ENCODE data around the gene SAP130. TPM values are rescaled to one million over a fixed set of nuclear protein-coding genes. Genes with fewer than 3 reads are reported as not detected.
"Not testable (repeated sequence)": the region's sequence is repeated elsewhere in the genome, so short reads cannot be mapped to it uniquely, and the experiment has no call there.

SAP130 gene
- total RNA-seq, 2 experiments from 2014 or later: 22.5 to 22.9 TPM

DNA sequence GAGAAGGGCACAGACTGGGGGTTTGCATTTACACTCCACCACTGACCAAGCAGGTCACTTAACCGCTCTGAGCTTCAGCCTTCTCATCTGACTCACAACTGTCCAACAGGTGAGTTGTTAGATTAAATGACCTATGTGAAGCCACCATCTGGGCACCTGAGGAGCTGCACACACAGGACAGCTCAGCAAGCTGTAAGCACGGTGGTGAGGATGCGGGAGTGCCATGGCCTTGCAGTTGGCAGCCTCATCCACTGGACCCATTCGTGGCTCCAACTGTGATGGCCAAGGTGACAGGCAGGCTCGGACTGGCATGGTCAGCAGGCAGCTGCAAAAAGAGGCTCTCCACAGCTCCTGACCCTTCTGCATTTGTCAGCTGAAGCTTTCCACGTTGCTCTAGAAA, 118.8 kb downstream of the SAP130 start:
- ChIA-PET CTCF (interaction anchor here (0.7 kb wide), 1 partner anchor 315 kb away, joined by 3 read pairs; no protein-coding TSS in a partner anchor), POLR2A (no interaction called here)

- POLR2A ChIA-PET, CTCF ChIA-PET: not testable (repeated sequence)
Observed at GRCh38 chr2:127907733-127908400, 120.0 kb downstream of the SAP130 start.

GRCh38 chr2:127906206-127906926, 121.5 kb downstream of the SAP130 start:
- ChIA-PET POLR2A (no interaction called here), CTCF (no interaction called here)

DNA sequence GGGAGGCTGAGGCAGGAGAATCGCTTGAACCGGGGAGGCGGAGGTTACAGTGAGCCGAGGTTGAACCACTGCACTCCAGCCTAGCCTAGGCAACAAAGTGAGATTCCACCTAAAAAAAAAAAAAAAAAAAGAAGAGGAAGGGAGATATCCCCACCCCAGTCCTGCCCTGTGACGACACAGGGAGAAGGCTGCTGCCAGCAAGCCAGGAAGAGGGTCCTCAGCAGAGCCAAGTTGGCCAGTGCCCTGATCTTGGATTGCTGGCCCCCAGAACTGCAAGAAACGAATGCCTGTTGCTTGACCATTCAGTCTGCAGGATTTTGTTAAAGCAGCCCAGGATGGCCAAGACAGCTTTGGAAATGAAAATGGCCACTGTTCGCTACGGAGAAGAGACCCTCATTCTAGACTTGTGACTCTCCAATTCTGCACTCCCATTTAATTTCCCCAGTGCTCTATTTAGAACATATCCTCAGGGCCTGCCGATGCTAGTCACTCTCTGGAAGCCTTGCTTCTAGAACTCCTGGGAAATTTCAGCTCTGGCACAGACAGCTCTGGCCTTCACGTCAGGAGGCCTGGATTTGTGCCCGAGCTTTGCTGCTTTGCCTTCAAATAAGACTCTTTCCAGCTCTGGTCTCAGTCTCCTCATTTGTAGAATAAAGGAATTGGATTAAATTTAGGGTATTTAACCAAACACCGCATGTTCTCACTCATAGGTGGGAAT, 126.4 kb downstream of the SAP130 start:
- ChIA-PET CTCF (no interaction called here), POLR2A (interaction anchor here (0.7 kb wide), 1 partner anchor 104 kb away, joined by 3 read pairs; no protein-coding TSS in a partner anchor)

DNA sequence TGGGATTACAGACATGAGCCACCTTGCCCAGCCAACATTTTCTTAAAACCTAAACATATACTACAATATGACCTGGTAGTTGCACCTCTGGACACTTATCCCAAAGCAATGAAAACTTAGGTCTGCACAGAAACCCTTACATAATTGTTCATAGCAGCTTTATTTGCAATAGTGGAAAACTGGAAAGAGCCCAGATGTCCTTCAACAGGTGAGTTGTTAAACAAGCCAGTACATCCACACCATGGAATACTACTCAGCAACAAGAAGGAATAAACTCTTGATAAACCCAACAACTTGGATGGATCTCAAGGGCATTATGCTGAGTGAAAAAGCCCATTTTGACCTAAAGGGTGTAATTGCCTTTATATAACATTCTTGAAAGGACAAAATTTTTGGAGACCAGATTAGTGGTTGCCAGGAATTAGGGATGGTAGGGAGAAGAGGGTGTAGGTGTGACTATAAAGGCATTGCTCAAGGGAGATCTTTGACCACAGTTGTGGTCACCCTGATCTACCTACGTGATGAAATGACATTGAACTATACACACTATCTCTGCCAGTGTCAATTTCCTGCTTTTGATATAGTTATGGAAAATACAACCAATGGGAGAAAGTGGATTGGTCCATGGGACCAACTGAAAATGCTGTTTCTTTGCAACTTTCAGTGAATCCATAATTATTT, 130.2 kb downstream of the SAP130 start:
- CTCF ChIA-PET: no interaction called here
- POLR2A ChIA-PET: no interaction called here

DNA sequence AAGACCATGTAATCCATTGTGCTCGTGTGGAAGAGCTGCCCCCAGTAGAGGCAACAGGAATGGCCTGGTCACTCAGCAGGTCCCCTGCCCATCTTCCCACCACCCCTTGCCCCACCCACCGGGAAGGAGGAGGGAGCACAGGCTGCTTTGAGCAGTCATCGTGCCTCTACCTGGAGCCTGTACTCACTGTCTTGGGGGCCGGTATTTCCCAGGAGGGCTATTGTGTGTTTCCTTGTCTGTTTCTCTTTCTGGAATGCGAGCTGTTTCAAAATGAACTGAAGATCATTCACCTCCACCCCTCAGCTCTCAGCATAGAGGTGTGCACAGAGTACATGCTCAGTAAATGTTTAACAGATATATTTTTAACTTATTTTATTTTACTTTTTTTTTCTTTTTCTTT, 134.4 kb downstream of the SAP130 start:
- ChIA-PET CTCF (no interaction called here), POLR2A (no interaction called here)

DNA sequence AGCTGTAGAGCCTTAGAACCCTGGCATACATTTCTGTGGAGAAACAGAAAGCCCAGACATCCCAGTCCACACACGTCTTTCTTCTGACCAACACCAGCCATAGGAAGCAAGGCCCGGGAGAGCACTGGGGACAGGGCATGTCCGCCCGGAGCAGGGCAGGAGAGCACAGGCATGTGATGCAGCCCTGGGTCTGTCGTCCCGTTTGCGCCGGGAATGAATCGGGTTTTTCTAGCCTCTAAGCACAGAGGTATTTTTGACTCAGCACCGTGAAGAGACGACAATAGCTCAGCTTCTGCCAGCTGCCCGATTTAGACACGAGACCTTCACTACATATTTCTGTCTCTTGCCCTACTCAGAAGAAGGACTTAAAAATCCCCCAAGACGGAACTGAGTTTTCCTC, 134.8 kb downstream of the SAP130 start:
- ChIA-PET CTCF (no interaction called here), POLR2A (no interaction called here)

DNA sequence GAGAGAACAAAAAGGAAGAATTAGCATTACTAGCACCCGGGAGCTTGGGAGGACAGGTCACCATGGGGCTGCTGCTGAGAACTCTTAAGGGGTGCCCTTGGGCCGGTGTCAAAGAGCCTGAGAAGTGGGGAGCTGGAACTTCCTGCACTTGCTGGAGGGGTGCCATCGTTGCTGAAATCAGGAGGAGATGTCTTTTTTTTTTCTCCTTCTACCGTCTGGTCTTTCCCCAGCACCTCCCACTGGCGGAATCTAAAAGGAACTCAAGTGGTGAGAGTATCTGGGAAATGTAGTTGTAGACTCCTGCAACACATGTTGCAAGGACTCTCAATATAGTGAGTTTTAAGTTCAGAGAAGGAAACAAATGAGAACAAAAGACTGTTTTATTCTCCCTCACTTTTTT, 136.0 kb downstream of the SAP130 start:
- POLR2A ChIA-PET: no interaction called here

More for the DNA sequence above, 136.0 kb downstream of the SAP130 start:
- CTCF ChIA-PET: no interaction called here

Other genes starting within 250 kb of the SAP130 start
- 10 to 100 TPM; 75.5 to 80.3 TPM for gene WDR33, start 216.9 kb downstream of the SAP130 start, total RNA-seq
- 10 to 100 TPM; 93.7 to 95.9 TPM for gene POLR2D, start 169.9 kb downstream of the SAP130 start, total RNA-seq
- 10 to 100 TPM; 22.1 to 22.6 TPM for gene AMMECR1L, start 142.1 kb downstream of the SAP130 start, total RNA-seq
- gene UGGT1, start 63.1 kb upstream of the SAP130 start, total RNA-seq: 10 to 100 TPM; 54.1 to 55.6 TPM